GM13976 (cell line): ENCODE results near the gene CADM4.

Experiments used
- DNase-seq: peaks from one replicate; pipeline ENCODE4 v3.0.0; 2012; ENCODE audit warnings: low spot score
- in situ Hi-C: fragments of 300-500 bp; cut with MboI; formaldehyde crosslinking; loops from one replicate; pipeline ENCODE4 v1.12.0; 2022; ENCODE audit warnings: low sequenced_read_pairs, mixed read lengths, inconsistent platforms; ENCODE audit not compliant: unreplicated experiment
- TF ChIP-seq, protein P1 (sequence below): IDR thresholded peaks from 2 replicates; pipeline ENCODE4 v1.5.1; 2012; ENCODE audit warnings: borderline replicate concordance, mild to moderate bottlenecking; ENCODE audit not compliant: insufficient read depth; ENCODE audit errors: extremely low read depth, missing control alignments, control extremely low read depth

Gene CADM4

GRCh38 chr19:43631491-43631890 is 8.2 kb downstream of the CADM4 start:
- in situ Hi-C loops = no loop called here
- TF ChIP-seq, protein P1, sequence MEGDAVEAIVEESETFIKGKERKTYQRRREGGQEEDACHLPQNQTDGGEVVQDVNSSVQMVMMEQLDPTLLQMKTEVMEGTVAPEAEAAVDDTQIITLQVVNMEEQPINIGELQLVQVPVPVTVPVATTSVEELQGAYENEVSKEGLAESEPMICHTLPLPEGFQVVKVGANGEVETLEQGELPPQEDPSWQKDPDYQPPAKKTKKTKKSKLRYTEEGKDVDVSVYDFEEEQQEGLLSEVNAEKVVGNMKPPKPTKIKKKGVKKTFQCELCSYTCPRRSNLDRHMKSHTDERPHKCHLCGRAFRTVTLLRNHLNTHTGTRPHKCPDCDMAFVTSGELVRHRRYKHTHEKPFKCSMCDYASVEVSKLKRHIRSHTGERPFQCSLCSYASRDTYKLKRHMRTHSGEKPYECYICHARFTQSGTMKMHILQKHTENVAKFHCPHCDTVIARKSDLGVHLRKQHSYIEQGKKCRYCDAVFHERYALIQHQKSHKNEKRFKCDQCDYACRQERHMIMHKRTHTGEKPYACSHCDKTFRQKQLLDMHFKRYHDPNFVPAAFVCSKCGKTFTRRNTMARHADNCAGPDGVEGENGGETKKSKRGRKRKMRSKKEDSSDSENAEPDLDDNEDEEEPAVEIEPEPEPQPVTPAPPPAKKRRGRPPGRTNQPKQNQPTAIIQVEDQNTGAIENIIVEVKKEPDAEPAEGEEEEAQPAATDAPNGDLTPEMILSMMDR = no peak
- DNase-seq = no peak

GRCh38 chr19:43628646-43629326 is 10.9 kb downstream of the CADM4 start:
- TF ChIP-seq, protein P1 = no peak
- no peak for DNase-seq
- in situ Hi-C loops = no loop called here

DNA sequence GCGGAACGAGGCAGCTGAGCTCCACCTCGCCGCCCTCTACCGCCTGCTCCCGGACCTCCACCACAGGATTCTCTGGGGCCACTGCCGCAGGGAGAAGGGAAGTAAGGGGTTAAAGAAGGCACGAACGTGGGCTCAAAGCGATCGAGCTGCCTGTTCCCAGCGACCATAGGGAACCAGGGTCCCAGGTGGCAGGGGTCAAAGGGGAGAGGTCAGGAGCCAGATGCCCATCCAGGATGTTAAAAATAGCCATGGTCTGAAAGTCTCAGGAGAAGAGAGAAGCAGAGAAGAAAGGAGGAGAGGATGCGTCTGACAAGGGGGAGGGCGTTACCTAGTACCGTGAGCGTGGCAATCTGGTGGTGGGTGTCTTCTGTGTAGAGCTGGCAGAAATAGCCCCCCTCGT is 12.8 kb downstream of the CADM4 start:
- in situ Hi-C loops = no loop called here
- no peak for DNase-seq
- TF ChIP-seq, protein P1 = no peak

DNA sequence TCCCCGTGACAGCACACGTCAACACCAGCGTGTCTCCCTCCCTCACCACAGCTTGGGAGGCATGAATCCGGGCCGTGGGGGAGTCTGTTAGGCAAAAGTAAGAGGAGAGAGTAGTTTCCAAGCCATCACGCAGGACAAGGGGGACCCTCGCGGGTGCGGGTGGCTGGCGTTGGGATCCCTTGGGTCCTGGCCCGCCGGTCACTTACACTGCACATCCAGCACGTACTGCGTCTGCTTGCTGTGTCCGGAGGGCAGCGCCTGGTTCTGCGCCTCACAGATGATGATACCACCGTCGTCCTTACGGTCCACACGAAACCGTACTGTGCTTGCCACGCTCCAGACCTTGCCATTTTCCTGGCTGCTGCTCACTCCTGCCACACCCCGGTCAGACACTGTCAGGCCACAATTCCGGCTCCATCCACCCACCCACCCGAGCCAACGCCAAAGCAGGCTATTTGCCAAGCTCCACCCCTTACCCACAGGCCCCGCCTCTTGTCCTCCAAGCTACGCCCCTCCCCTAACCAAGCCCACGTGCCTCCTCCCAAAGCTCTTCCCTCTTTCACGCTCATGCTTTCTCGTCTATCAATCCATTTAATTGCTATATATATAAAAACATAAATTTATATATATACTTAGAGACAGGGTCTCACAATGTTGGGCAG is 13.6 kb downstream of the CADM4 start:
- DNase-seq = no peak
- in situ Hi-C loops = no loop called here
- TF ChIP-seq, protein P1 = no peak

DNA sequence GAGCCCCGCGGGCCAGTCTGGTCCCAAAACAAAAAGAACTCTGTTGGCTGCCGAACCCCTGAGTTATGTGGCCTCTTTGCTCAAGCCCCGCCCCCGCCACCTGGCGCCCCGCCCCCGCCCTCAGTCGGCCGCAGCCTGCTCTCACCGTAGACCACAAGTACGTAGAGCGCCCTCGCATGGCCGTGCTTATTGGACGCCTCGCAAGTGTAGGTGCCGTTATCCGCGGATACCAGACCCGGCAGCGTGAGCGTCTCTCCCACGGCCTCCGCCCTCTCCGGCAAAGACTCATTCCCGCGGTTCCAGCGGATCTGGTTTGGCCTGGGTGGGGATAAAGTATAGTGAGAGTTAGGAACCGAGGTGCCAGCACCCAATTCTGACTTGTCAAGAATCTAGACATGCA is 14.7 kb downstream of the CADM4 start:
- peak; percentile 92 for DNase-seq
- TF ChIP-seq, protein P1 = peak; percentile 71
- in situ Hi-C loops = no loop called here

- TF ChIP-seq, protein P1 = no peak
- DNase-seq = no peak
- in situ Hi-C loops = no loop called here
Observed at GRCh38 chr19:43623889-43624670, 15.6 kb downstream of the CADM4 start.
